H1 (cell line): ENCODE data around the gene ADCY1. TPM values are rescaled to one million over a fixed set of nuclear protein-coding genes. Genes with fewer than 3 reads are reported as not detected.

ENCODE experiments used
- FOSL1 ChIP-seq: IDR thresholded peaks from 2 replicates; pipeline ENCODE4 v1.6.1; 2011; ENCODE audit warnings: mild to moderate bottlenecking, low read depth, low read length, moderate library complexity; ENCODE audit not compliant: insufficient read depth
- GTF2F1 ChIP-seq: IDR thresholded peaks from 2 replicates; pipeline ENCODE4 v1.6.1; 2012; ENCODE audit warnings: low read depth, low read length, improper control_type of control experiment, borderline replicate concordance
- POLR2A ChIP-seq, 2 experiments: IDR thresholded peaks; 1 replicate in 1 of 2; 2 replicates in 1 of 2; pipeline ENCODE4 v1.6.1; 2011; ENCODE audit warnings: low read depth in 2 of 2, low read length in 2 of 2, mild to moderate bottlenecking in 2 of 2; ENCODE audit errors: control extremely low read depth in 1 of 2
- POLR2AphosphoS5 ChIP-seq: IDR thresholded peaks from 2 replicates; pipeline ENCODE4 v1.6.1; 2011; ENCODE audit warnings: low read depth, low read length
- RAD21 ChIP-seq, 2 experiments: IDR thresholded peaks in 1 of 2; conservative IDR thresholded peaks in 1 of 2; 2 replicates each; pipeline ENCODE4 v1.6.1; 2011; ENCODE audit warnings: low read depth in 2 of 2, low read length in 2 of 2, improper control_type of control experiment in 1 of 2, inconsistent platforms in 1 of 2, mild to moderate bottlenecking in 1 of 2, moderate library complexity in 1 of 2
- RXRA ChIP-seq: IDR thresholded peaks from 2 replicates; pipeline ENCODE4 v1.6.1; 2011; ENCODE audit warnings: low read depth, mild to moderate bottlenecking, low read length, moderate library complexity; ENCODE audit not compliant: insufficient read depth
- SAP30 ChIP-seq: fragments of 300-600 bp; sonication (generic); IDR thresholded peaks from 2 replicates; pipeline ENCODE4 v1.7.1; 2012; ENCODE audit warnings: low read length, moderate library complexity, mild to moderate bottlenecking, inconsistent platforms; ENCODE audit not compliant: insufficient read depth, insufficient replicate concordance
- polyA plus RNA-seq, 7 experiments: library from polyadenylated mRNA; depleted of rRNA in 3 of 7; stranded (reverse) in 5 of 7; unstranded in 2 of 7; fragments of >200 nt in 5 of 7; fragments of 200-250 nt in 2 of 7; gene quantifications; 1 replicate in 5 of 7; 2 replicates in 1 of 7; 4 replicates in 1 of 7; pipeline versions ENCODE4 v1.2.1 to v1.2.3, GENCODE V29; 2011 to 2013; ENCODE audit warnings: missing spikeins in 2 of 7, mixed read lengths in 2 of 7
- total RNA-seq: library from RNA; stranded (reverse); fragmentation: NEBNext Ultra II Directional; extraction: Animal tissue kit (Norgen Biotek cat#: 25700); gene quantifications from 2 replicates; pipeline ENCODE4 v1.2.1, GENCODE V29; 2021

The ADCY1 gene
- total and polyA plus RNA-seq, 2 of the 8 experiments (the other 6 are each of a cell fraction or from before 2014, with no cell fraction given) = 7.9 to 26.9 TPM

- TF ChIP-seq RXRA (no peak), POLR2AphosphoS5 (no peak), GTF2F1 (no peak), RAD21 (IDR thresholded peaks at IDR 0.05 in 1 of 2, conservative IDR thresholded peaks at IDR 0.05 in 1 of 2; ENCODE audit: low read depth in 2 of 2, low read length in 2 of 2) (no peak), SAP30 (no peak), POLR2A (IDR thresholded peaks at IDR 0.05; ENCODE audit: control extremely low read depth in 1 of 2, low read depth in 2 of 2, low read length in 2 of 2) (no peak), FOSL1 (no peak)
These were observed 109.5 kb downstream of the ADCY1 start (continued) for GRCh38 chr7:45683556-45684148.
